ENCODE data around the gene S100A14. TPM values are rescaled to one million over a fixed set of nuclear protein-coding genes. Genes with fewer than 3 reads are reported as not detected.

The S100A14 gene
- total and polyA plus RNA-seq, 2 of the 13 experiments (the other 11 are each of a cell fraction or from before 2014, with no cell fraction given): 1.4 to 7.7 TPM

GRCh38 chr1:153566414-153567371, 49.4 kb downstream of the S100A14 start (continued):
- TF ChIP-seq, protein P1, sequence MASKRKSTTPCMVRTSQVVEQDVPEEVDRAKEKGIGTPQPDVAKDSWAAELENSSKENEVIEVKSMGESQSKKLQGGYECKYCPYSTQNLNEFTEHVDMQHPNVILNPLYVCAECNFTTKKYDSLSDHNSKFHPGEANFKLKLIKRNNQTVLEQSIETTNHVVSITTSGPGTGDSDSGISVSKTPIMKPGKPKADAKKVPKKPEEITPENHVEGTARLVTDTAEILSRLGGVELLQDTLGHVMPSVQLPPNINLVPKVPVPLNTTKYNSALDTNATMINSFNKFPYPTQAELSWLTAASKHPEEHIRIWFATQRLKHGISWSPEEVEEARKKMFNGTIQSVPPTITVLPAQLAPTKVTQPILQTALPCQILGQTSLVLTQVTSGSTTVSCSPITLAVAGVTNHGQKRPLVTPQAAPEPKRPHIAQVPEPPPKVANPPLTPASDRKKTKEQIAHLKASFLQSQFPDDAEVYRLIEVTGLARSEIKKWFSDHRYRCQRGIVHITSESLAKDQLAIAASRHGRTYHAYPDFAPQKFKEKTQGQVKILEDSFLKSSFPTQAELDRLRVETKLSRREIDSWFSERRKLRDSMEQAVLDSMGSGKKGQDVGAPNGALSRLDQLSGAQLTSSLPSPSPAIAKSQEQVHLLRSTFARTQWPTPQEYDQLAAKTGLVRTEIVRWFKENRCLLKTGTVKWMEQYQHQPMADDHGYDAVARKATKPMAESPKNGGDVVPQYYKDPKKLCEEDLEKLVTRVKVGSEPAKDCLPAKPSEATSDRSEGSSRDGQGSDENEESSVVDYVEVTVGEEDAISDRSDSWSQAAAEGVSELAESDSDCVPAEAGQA (IDR thresholded peaks at IDR 0.05; ENCODE audit: low read depth): peak; percentile 6; the same call in 1 of the 2 replicates
- TF ChIP-seq, protein P1 (CRISPR knock-in tag; IDR thresholded peaks at IDR 0.05; ENCODE audit: borderline replicate concordance): no peak
- TF ChIP-seq RFXAP (CRISPR knock-in tag; IDR thresholded peaks at IDR 0.05; ENCODE audit: borderline replicate concordance) (no peak), ZNF280D (CRISPR knock-in tag; IDR thresholded peaks at IDR 0.05) (no peak), ZNF75D (CRISPR knock-in tag; IDR thresholded peaks at IDR 0.05; ENCODE audit: borderline replicate concordance) (no peak), ZNF563 (CRISPR knock-in tag; IDR thresholded peaks at IDR 0.05) (no peak), PPARG (CRISPR knock-in tag; conservative IDR thresholded peaks at IDR 0.05) (no peak), ARID2 (CRISPR knock-in tag; IDR thresholded peaks at IDR 0.05; ENCODE audit: borderline replicate concordance) (0 out of 2 replicates have a peak, but pooled peaks have one; percentile 36), ZBTB38 (CRISPR knock-in tag; IDR thresholded peaks at IDR 0.05) (no peak), ZNF136 (CRISPR knock-in tag; IDR thresholded peaks at IDR 0.05; ENCODE audit: low read depth) (no peak), YY1 (IDR thresholded peaks at IDR 0.05; ENCODE audit: insufficient read depth, insufficient replicate concordance, low read depth, low read length) (peak; percentile 12), ZNF572 (CRISPR knock-in tag; IDR thresholded peaks at IDR 0.05) (no peak), SP2 (CRISPR knock-in tag; IDR thresholded peaks at IDR 0.05) (no peak), ZBTB44 (CRISPR knock-in tag; IDR thresholded peaks at IDR 0.05) (no peak), MYNN (CRISPR knock-in tag; IDR thresholded peaks at IDR 0.05; ENCODE audit: low read depth) (no peak), JUND (CRISPR knock-in tag; IDR thresholded peaks at IDR 0.05) (peak; percentile 97), ZNF607 (CRISPR knock-in tag; IDR thresholded peaks at IDR 0.05; ENCODE audit: borderline replicate concordance) (no peak), BRD4 (CRISPR knock-in tag; IDR thresholded peaks at IDR 0.05) (peak; percentile 36; the same call in 1 of the 2 replicates), SAP130 (CRISPR knock-in tag; IDR thresholded peaks at IDR 0.05; ENCODE audit: low read depth) (peak; percentile 66)

Measured in HepG2 (cell line).